GM12874 (cell line): Measurements from ENCODE around the gene TNFRSF21.

ENCODE experiments used
- TF ChIP-seq, protein P1 (sequence below): IDR thresholded peaks from 2 replicates; pipeline ENCODE4 v1.5.1; 2011; ENCODE audit warnings: low read depth, mild to moderate bottlenecking, control low read depth, low read length, moderate library complexity; ENCODE audit not compliant: insufficient read depth

Gene TNFRSF21, protein sequence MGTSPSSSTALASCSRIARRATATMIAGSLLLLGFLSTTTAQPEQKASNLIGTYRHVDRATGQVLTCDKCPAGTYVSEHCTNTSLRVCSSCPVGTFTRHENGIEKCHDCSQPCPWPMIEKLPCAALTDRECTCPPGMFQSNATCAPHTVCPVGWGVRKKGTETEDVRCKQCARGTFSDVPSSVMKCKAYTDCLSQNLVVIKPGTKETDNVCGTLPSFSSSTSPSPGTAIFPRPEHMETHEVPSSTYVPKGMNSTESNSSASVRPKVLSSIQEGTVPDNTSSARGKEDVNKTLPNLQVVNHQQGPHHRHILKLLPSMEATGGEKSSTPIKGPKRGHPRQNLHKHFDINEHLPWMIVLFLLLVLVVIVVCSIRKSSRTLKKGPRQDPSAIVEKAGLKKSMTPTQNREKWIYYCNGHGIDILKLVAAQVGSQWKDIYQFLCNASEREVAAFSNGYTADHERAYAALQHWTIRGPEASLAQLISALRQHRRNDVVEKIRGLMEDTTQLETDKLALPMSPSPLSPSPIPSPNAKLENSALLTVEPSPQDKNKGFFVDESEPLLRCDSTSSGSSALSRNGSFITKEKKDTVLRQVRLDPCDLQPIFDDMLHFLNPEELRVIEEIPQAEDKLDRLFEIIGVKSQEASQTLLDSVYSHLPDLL

DNA sequence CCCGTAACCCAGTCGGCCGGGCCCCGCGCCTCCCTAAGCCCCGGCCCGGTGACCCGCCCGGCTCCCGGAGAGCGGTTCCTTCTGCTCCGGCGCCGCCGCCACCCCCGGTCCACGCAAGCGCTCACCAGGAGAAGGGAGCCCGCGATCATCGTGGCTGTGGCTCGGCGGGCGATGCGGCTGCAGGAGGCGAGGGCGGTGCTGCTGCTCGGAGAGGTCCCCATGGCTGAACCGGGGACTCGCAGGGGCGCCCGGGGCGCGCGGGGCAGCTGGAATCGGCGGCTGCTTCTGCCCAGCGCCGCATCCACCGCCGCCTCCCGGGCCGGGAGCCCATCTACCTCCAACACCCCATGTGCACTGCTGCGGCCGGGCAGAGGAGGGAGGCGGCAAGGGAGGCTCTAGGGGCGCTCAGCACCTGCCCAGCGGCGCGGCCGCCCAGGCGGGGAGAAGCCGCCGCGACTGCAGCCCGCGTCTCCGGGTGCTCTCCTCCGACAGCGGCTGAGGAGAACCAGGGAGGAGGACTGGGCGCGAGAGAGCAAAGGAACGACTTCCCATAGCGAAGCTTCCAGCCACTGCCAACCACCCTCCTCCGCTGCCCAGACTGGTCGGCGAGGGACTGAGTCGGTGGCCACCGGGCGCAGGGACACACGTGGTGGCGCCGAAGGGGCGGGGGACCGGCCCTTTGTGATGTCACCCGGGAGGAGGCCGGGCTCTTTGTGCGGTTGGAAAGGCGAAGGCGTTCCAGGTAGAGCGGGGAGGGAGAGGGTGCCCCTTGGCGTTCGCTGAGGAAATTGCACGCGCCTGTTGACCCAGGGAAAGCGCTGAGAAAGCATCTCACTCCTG lies at the start of gene TNFRSF21:
TNFRSF21 (minus strand) TSS at position 615 of the 840 bp plus-strand sequence; CDS start at position 221, 394 bp downstream.
- TF ChIP-seq, protein P1, sequence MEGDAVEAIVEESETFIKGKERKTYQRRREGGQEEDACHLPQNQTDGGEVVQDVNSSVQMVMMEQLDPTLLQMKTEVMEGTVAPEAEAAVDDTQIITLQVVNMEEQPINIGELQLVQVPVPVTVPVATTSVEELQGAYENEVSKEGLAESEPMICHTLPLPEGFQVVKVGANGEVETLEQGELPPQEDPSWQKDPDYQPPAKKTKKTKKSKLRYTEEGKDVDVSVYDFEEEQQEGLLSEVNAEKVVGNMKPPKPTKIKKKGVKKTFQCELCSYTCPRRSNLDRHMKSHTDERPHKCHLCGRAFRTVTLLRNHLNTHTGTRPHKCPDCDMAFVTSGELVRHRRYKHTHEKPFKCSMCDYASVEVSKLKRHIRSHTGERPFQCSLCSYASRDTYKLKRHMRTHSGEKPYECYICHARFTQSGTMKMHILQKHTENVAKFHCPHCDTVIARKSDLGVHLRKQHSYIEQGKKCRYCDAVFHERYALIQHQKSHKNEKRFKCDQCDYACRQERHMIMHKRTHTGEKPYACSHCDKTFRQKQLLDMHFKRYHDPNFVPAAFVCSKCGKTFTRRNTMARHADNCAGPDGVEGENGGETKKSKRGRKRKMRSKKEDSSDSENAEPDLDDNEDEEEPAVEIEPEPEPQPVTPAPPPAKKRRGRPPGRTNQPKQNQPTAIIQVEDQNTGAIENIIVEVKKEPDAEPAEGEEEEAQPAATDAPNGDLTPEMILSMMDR = peak; percentile 97

DNA sequence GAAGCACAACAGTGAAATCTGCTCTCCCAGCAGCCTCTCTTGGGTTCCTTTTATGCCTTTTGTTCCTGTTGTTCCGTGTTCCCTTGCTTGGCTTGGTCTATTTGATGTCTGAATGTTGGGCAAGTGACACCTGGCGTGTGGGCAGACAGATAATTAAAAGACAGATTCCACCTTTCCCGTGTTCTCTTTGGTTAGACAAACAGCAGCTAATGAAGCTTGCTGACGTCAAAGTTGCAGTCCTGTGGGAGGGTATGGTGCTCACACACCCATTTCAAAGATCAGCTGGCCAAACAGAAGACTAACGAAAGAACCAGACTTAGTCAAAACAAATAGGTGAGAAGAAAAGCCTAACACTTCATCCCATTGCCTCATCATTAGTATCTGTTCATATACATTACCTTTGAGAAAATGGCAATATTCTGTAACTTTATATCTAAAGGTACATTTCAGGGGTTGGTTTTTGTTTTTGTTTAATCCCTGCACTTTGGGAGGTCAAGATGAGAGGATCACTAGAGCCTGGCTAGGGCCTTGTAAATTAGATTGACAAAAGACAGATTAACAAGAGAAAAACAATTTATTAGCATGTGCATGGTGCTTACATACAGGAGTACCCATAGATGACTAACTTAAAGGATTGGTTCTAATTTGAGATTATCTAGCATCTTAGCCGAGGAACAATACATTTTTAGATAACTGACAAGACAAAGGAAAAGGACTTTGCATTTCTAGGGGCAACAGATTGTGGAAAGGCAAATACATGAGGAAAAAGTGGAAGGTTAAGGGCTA lies 48.9 kb upstream of the TNFRSF21 start:
- TF ChIP-seq, protein P1 = no peak

DNA sequence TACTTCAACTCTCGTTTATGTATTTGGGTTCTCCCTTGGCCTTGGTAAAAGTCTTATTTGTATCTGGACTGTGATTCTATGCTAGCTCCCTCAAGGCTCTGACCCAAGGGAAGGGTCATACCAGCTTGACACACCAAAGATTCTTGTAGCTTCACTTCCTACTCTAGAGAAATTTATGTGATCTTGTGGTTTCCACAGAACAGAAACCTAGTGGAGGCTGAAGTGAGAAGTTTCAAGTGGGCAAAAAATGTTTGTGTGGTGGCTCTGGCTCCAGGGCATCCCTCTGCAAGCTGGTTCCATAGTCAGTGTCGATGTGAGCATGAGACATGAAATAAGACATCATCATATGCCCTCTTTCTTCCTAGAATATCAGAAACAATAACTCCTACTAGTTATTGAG lies 48.1 kb upstream of the TNFRSF21 start:
- TF ChIP-seq, protein P1 = no peak

DNA sequence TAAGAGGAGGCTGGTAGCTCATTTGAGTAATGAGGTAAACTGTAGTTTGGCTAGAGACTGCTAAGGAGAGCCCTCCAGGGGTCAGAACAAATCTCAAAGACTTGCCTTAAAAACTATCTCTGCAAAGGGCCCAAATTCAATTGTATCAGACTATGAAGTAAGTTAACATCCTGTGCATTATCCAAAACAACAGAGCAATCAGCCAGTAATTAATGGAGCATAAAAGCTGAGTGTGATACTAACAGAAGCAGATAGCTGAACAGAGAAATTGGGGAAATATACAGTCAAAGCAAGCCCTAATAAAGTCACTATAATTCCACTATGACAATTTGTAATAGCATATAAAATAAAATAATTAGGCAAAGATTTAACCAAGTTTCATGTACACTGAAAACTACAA lies 45.8 kb upstream of the TNFRSF21 start:
- TF ChIP-seq, protein P1 = no peak

DNA sequence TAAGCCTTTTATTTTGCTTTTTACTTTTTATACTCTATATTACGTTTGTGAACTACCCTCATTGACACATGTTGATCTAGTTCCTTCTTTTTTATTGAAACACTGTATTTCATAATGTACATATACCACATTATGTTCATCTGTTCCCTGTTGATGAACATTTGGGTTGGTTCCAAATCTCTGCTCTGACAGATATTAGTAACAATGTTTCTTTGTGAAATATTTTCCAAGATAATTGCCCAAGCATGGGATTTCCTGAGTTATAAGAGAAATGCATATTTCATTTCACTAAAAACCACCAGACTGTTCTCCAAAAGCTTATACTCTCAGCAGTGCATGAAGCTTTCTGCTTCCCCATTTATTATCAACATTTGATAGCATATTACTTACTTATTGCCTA lies 44.2 kb upstream of the TNFRSF21 start:
- TF ChIP-seq, protein P1 = no peak

DNA sequence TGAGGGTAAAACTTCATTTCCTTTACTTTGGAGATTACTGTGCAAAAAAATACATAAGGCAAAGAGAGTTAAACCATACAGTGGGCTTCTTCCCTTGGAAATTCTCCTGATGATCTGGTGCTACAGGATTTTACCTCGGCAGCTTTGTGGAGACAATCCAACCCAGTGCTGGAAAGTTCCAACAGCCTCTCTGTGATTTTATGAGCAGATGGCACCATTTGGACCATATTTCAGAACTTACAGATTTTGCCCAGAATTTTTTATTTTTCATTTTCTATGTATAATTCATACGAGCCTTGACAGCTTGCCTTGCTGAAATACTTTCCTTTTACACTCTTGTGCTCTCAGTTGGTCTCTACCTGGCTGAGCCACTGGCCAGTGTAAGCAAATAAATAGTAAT lies 43.3 kb upstream of the TNFRSF21 start:
- TF ChIP-seq, protein P1 = no peak
